ENCODE results near the gene FHIP2A. TPM values are rescaled to one million over a fixed set of nuclear protein-coding genes. Genes with fewer than 3 reads are reported as not detected.
"Not testable (repeated sequence)": the region's sequence is repeated elsewhere in the genome, so short reads cannot be mapped to it uniquely, and the experiment has no call there.

FHIP2A gene
- total RNA-seq, 1 experiment from 2014 or later = 19.1 TPM

DNA sequence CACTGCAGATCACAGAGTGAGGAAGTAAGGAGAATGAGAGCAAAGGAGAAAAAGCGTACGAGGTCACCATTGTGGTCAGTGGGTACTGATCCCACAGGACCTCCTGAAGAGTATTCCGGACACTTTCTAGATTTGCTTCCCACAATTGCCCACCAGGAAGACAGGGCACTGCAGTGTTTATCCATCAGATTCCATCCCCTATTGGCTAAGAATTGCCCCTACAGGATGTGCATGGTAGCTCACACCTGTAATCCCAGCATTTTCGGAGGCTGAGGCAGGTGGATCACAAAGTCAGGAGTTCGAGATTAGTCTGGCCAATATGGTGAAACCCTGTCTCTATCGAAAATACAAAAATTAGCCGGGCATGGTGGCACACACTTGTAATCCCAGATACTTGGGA lies 5.3 kb upstream of the FHIP2A start:
- no peak for DNase-seq (ENCODE audit: low read depth)

GRCh38 chr10:114819322-114819721 lies 2.3 kb upstream of the FHIP2A start:
- DNase-seq (ENCODE audit: low read depth) = no peak

DNA sequence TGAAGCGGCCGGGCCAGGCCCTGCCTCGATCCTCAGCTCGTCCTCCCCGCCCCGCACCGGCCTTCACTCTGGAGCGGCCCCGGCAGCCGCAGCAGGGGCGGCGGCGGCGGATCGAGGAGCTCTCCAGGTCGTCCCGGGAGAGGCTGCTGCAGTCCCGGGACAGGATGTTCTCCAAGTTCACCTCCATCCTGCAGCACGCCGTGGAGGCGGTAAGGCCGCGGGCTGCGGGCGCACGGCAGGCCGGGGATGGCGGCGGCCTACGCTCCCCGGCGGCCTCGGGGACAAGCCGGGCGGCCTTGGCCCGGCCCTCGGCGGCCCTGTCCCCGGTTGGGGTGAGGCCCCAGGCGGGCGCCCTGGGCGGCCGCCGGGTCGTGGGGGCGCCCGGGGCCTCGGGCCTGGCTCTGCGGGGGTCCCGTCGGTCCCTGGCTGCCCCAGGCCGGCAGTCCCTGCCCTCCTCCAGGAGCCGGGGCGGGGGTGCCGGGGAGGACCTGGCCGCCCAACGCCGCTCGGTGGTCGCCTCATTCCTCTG lies 399 bp downstream of the FHIP2A start:
- peak; percentile 47 for DNase-seq (ENCODE audit: low read depth)

DNA sequence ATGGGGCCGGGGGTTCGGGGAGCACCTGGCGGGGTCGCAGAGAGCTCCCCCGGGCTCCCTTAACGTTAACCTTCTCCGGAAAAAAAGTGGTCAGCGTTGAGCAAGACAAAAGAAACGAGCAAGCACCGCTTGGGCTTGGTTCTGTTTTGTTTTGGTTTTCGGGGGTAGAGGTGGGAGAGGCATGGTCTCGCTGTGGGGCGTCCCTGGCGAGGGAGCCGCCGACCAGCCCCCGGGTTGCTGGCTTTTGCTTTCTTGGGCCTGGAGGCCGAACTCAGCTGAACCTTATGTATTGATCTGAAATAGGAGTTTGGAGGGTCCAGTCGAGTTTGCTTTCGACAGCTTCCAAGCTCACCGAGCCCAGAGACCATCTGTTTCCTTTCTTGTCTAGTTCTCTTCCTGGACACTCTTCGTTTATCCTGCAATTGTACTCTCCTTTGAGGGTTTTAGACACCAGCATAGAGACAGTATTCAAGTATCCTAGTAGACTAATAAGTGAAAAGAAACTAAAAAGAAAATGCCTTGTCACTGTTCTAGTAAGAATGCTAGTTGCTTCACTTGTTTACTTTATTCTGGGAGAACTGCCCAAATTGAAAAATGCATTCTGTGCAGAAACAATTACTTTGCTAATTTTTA lies 980 bp downstream of the FHIP2A start:
- peak; percentile 50 for DNase-seq (ENCODE audit: low read depth)

DNA sequence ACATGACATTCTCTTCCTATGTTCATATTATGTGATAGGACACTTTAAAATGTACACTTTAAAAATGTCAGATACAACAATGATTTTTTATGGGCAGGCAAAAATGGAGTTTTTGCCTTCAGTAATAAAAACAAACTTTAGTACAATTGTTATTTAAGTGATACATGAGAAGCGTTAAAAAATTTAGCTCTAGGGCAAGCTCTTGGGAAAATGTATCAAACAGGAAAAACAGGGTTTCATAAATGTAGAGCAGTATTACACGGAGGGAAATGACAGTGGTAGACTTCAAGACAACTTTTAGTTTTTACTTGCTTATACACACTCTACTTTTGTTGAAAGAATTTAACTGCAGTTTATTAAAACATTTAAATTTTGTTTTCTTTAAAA lies 1.5 kb downstream of the FHIP2A start:
- DNase-seq (ENCODE audit: low read depth) = peak; percentile 22

DNA sequence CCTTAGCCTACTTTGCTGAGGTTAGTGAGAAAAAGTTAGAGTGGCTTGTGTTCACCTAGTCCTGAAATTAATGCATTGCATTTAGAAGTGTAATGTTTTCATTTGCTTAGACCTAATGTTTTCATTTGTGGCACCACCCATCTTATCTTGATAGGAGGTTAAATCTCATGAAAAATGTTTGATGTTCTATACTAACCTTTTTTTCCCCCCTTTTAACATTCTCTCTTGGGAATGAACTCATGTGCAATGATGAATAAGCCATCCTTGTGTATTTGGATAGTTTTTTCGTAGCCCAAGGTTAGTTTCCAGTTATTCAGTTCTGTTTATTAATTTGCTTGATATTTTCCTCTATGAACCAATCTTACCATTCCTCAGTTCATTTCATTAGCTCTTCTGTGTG lies 2.8 kb downstream of the FHIP2A start:
- peak; percentile 30 for DNase-seq (ENCODE audit: low read depth)

DNA sequence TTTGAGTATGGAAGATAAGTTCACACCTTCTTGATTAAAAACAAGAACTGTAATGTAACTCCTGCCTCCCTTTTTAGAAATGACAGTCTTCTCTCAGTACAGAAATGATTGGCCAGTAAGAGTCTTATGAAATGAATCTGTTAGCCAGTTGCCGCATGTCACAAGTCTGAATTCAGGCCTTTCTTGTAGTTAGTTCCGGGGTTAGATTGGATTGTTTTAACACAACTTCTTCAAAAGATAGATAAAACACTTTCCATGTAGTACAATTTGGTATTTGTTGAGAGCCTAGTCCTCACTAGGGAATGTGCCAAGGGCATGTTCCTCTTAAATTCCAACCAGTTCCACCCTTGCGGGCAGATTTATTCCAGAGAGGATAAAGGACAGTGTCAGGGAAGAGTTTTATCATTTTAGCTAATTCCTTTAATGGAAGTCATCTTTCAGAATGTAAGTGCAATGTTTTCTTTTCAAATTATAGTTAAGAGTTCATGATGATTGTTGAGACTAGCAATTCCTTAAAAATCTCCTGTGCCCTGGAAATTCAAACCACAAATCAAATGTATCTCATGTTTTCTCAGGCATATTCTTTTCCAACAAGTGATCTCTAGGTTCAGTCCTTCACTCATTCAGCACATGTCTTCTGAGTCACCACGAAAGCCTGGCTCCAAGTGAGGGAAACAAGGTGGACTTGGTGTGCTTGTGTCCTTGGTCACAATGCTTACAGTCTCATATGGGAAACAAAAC lies 4.1 kb downstream of the FHIP2A start:
- DNase-seq (ENCODE audit: low read depth) = peak; percentile 95

DNA sequence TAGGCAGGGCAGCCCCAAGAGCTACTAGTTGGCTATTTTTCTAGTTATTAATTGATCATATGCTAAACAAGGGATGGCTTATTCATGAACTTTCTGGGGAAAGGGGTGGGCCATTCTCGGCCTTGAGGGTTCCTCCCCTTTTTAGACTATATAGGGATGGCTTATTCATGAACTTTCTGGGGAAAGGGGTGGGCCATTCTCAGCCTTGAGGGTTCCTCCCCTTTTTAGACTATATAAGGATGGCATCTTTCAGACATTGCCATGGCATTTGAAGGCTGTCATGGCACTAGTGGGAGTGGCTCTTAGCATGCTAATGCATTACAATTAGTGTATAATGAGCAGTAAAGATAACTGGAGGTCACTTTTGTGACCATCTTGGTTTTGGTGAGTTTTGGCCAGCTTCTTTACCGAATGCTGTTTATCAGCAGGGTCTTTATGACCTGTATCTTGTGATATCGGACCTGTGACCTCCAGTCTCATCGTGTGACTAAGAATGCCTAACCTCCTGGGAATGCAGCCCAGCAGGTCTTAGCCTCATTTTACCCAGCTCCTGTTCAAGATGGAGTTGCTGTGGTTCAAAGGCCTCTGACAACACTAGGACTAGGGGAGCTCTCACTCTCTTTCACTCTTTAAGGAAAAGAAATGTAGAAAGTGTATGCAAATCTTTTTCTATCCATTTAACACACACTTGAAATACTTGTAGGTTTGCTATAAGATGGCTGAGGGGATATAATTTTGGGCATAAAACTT lies 7.8 kb downstream of the FHIP2A start:
- DNase-seq (ENCODE audit: low read depth) = no peak

DNA sequence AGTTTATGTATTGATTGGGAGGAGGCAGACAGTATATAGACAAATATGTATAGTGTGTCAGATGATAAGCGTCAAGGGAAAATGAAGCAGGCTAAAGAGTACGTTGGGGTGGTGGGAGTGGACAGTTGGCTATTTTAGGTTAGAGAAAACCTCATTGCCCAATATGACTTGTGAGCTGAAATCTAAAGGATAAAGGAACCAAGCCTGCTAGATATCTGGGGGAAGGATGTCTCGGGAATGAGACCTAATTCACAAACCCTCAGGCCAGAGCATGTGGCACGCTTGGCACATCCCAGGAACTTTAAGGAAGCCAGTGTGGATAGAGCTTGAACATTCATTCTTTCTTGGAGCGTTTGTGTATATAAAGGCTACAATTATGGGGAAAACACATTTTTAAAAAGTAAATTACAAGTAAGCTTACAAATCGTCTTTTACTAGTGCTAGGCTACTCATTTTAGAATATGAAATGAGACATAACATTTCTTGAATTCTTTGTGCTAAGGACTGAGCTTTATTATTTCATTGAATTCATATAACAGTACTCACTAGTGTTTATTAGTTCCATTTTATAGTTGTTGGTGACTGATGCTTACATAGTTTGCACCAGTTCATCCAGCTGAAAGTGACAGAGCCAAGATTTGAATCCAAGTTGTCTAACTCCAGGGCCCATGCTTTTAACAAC lies 9.7 kb downstream of the FHIP2A start:
- DNase-seq (ENCODE audit: low read depth) = no peak

GRCh38 chr10:114837690-114838089 lies 16.1 kb downstream of the FHIP2A start:
- no peak for DNase-seq (ENCODE audit: low read depth)

DNA sequence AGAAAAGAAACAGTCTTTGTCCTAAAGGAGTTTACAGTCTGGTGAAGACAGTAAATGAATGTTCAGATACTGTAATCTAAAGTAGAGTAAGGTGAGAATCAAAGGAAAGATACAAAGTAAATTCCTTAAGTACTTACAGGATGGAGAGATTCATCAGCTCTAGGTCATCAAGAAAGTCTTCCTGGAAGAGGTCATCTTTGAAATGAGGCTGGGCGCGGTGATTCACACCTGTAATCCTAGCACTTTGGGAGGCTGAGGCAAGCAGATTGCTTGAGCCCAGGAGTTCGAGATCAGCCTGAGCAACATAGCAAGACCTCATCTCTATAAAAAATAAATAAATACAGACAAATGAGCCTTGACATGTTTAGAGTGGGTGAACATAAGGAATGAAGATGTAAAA lies 18.3 kb downstream of the FHIP2A start:
- DNase-seq (ENCODE audit: low read depth) = no peak

GRCh38 chr10:114845978-114846693 lies 24.6 kb downstream of the FHIP2A start:
- no peak for DNase-seq (ENCODE audit: low read depth)

GRCh38 chr10:114847517-114847916 lies 25.9 kb downstream of the FHIP2A start:
- not testable (repeated sequence) for DNase-seq (ENCODE audit: low read depth)

DNA sequence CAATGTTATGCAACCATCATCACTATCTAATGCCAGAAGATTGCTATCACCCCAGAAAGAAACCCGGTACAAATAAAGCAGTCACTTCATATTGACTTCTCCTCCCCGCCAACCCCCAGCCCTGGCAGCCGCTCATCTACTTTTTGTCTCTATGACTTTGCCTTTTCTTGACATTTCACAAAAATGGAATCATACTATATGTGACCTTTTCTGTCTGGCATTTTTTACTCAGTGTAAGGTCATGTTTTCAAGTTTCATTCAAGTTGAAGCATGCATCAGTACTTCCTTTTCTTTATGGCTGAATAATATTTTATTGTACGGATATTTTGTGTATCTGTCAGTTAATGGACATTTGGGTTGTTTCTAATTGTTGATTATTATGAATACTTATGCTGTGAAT lies 28.1 kb downstream of the FHIP2A start:
- no peak for DNase-seq (ENCODE audit: low read depth)

DNA sequence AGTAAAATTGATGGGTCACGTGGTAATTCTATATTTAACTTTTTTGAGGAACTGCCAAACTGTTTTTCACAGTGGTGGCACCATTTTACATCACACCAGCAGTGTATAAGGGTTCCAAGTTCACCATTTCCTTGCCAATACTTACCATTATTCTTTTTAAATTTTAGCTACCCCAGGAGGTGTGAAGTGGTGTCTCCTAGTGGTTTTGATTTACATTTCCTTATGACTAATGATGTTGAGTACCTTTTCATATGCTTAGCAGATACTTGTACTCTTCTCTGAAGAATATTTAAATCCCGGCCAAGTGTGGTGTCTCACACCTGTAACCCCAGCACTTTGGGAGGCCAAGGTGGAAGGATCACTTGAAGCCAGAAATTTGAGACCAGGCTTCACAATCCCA lies 28.5 kb downstream of the FHIP2A start:
- DNase-seq (ENCODE audit: low read depth) = no peak

- DNase-seq (ENCODE audit: low read depth) = no peak
Measured at GRCh38 chr10:114851336-114851735, 29.8 kb downstream of the FHIP2A start.

DNA sequence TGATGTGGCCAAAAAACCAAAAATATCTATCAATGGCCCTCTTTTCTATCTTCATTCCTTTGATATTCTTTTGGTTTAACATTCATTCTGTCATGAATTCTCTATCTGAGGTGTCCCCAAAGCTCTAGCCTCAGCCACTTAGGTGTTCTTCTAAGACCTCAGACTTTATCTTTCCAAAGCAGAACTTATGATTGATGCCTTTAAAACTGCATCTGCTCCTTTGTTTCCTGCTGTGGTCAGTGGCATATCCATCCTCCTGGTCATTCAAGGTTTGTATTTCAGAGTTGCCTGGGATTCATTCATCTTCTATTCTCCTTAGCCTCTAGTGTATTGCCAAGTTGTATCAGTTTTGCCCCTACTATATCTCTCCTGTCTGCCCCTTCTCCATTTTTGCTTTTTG lies 30.6 kb downstream of the FHIP2A start:
- no peak for DNase-seq (ENCODE audit: low read depth)

- DNase-seq (ENCODE audit: low read depth) = no peak
Measured at GRCh38 chr10:114854906-114855305, 33.3 kb downstream of the FHIP2A start.

GRCh38 chr10:114855776-114856543 lies 34.4 kb downstream of the FHIP2A start:
- peak; percentile 64 for DNase-seq (ENCODE audit: low read depth)

DNA sequence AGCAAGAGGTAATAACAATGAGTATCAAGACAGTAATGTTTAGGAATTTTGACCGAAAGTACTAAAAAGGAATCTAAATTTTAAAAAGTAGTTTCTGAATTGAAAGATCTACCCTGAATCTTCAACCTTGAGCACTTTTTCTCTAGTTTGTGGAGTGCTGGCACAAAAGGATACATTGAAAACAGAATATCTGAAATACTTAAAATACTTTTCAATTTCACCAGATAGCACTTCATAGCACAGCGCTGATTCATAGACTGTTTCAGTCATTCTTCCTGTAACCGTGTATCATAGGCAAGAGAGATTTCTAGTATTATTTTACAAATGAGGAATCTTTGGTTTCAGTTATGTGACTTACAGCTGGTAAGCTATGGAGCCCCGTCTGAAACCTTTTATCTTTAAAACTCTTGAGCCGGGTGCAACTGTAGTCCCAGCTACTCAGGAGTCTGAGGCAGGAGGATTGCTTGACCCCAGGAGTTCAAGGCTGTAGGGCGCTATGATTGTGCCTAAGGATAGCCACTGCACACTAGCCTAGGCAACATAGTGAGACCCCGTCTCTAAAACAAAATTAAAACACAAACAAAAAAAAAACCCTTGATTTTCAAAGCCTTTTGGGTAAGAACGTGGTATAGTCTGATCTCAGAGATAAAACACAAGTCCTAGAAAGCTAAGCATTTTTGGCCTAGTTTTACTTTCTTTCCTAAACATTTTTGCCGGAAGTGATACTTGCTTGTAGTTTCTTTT lies 35.1 kb downstream of the FHIP2A start:
- peak; percentile 89 for DNase-seq (ENCODE audit: low read depth)

Measured in LHCN-M2 (cell line).